HG02642 (cell line): ENCODE measurements around the gene CCR6.
A peak's percentile ranks its signal among the peaks of the same experiment; 100 is the strongest.
"Not testable (repeated sequence)": the region's sequence is repeated elsewhere in the genome, so short reads cannot be mapped to it uniquely, and the experiment has no call there.

ENCODE experiments used
- ATAC-seq: cut with Tn5 transposase; IDR thresholded peaks from one replicate; pipeline ENCODE4 v1.9.1; 2021; ENCODE audit warnings: mild to moderate bottlenecking; ENCODE audit not compliant: unreplicated experiment, poor library complexity

Gene CCR6

DNA sequence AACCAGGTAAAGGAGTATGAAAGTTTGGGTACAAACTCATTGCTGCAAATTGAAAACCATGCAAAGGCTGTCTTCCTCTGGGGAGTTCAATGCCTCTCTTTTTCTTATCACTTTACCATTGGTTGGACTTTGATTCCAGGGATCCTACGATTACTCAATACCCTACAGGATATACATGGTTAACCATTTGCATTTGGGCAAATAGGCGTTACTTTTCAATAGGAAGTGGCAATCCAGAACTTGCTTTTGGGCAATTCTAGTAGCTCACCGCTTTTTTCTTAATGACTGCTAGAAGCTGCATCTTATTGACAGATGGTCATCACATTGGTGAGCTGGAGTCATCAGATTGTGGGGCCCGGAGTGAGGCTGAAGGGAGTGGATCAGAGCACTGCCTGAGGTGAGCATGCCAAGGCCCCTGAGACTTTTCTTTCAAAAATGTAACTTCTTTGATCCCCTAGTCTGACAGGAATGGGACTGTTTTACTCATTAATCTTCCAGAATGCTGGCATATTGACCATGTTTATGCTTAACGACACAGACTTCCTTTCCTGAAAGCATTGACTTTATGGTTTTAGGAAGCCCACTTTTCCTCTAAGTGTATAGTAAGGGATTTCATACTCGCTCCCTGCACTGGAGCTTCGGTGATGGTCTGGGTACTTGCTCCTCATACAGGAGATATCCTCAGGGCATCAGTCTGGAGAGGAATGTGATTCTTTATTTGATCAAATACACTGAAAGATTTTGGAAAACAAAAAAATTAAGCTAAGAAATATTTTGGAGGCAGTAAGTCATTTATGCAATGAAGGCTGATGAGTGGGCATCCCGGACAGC lies at the start of gene CCR6:
Gene CCR6 (plus strand): TSS at position 270 of the 831 bp plus-strand sequence. CDS start 13,039 bp downstream, outside the sequence.
- ATAC-seq: no peak

DNA sequence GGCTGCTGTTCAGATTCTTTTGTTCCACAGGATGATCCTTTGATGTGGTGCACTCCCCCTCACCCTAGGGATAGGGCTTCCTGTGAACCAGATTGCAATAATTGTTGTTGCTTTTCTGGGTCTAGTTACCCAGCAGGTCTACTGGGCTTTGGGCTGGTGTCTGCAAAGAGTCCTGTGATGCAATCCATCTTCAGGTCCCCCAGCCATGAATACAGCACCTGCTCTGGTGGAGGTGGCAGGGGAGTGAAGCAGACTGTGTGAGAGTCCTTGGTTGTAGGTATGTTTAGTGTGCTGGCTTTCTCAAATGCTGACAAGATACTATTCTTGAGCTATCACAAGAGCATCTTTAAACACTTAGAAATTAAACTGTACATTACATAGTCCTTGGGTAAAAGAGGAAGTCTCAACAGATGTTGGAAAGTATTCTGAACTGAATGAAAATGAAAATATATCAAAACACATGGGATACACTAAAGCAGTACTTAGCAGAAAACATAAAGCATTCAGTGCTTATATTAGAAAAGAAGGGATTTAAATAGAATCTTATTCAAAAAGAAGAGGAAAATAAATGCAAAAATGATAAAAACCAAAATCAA lies 49.1 kb upstream of the CCR6 start:
- no peak for ATAC-seq

DNA sequence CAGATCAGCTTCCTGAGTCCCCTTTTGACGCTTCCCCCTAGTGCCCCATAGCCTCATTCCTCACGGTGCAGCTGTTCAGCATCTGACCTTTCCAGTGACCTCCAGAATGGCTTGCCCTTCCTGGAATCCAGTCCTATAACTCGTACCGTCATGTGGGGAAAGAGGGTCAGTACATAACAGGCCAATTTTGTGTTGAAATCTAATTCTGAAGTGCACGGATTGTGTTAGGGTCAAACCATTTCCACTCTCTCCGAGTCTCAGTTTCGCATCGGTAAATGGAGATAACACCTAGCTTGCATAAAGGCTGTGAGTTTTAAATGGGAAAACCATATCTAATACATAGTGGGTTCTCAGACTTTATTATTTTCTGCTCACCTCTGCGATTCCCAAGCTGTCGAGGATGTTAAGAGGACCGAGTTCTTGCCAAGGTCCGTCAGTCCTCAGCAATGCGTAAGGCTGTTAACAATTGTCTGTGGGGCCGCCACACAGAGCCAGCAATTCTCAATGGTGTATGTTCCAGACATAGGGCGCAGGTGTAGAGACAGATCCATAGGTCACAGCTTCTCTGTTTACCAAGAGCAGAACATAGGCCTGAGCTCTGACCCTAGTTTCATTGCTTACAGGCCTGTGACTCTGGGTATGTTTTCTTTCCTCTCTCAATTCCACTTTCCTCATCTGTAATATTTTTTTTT lies 45.5 kb upstream of the CCR6 start:
- ATAC-seq: no peak

DNA sequence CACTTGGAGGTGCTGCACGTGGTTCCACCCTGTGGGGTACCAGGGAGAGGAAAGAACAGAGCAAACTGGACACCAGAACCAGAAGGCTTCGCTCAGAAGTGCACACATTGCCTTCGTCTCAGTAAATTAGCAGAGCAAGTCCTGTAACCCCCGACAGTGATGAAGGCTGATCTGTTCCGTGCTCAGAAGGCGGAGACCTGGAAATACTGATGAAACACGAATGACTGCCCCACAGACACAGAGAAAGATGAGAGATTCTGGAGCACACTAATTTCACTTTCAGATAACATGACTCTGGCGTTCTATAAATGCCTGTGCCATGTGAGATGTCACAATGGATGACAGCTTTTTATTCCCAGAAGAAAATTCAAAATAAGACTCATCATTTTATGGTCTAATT lies 44.2 kb upstream of the CCR6 start:
- ATAC-seq: no peak

DNA sequence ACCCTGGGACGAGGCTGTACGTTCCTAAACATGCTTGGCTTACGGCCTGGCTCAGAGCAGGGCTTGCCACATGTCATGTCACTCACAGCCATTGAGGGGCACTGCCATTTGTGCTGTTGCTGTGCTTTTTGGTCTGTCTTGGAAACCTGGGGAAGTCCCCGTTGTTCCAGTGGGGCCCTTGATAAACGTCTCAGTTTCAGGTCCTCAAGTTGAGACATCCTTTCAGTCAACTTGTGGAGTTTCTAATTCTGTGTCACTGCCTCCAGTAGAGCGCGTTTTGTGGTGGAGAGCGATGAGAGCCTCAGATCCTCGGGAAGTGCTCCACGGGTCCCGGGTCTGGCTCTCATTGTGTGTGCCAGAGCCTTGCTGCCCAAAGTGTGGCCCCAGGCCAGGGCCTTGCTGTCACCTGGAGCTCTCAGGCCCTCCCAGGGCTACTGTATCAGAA lies 43.0 kb upstream of the CCR6 start:
- peak; percentile 100 for ATAC-seq

DNA sequence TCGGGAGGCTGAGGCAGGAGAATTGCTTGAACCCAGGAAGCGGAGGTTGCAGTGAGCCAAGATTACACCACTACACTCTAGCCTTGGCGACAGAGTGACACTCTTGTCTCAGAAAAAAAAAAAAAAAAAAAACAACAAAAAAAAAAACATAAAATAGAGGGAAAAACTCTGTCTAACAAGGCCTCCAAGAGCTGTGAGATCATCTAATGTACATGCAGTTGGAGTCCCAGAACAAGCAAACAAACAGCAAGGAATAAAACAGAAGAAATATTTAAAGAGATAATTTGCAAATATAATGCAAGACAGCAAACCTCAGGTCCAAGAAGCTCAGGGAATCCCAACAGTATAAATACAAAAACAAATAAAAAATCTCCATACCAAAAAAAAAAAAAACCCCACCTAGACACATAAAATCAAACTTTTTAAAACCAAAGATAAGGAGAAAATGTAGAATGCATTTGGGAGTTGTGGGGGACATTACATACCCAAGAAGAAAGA lies 35.0 kb upstream of the CCR6 start:
- ATAC-seq: no peak

DNA sequence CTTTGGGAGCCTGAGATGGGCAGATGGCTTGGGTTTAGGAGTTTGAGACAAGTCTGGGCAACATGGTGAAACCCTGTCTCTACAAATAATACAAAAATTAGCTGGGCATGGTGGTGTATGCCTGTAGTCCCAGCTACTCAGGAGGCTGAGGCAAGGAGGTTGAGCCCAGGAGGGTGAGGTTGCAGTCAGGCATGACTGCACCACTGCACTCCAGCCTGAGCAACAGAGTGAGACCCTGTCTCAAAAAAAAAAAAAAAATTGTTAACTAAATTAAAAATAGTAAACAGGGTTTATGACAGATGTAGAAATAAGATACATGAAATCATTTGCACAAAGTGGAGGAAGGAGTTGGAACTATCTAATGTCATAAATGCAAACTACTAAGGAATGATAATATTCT lies 34.2 kb upstream of the CCR6 start:
- ATAC-seq: not testable (repeated sequence)

DNA sequence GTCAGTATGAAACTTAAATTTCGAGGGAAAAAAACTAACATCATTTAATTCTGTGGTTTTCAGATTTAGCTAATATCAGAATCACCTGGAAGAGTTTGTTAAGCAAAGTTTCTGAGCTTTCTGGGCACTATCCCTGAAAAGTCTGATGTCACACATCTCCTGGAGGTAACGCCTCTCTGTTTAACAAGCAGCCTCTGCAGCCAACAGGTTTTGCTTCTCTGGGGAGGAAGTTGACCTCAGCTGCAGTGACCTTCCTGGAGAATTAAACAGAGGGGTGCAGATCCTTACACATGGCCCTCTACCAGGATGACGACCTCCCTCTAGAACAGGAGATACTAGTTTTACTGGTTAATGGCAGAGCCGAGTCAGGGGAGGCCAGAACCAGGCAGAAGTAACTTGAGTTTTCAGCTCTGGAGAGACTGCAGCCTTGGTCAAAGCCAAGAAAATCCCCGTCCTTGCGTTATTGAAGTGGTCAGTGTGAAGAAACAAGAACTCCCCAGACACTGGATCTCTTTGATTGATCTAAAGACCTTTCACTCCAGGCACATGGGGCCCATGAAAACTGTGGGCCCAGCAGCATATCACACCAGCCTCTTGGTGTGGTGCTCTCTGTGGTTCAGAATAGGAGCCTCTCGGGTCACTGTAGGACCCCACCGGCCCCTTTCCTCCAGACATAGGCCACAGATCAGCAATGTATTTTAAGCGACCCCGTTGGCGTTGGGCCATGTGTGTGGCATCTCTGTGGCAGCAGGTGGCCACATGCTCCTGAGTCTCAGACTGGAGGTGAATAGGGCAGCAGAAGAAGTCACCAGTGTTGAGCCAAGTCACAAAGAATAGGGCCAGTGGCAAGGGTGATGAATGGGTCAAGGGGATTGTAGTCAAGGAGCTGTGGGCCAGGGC lies 33.4 kb upstream of the CCR6 start:
- ATAC-seq: peak; percentile 25

DNA sequence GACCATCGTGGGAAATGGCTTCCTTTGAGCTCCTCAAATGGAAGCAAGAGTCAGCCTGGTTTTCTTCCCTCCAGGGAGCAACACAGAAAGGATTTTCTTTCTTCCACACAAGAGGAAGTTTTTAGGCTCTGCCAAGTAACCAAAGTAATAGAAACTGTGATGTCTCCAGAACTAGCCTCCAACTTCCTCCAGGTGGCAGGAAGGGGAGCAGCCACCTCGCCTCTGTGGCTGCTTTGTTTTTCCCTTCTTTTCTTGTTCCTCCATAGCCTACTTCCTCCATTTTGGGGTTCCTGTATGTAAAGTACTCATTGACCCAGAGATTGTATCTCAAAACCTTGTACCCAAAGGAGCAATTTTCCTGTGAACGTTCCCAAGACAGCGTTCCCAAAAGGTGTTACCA lies 32.7 kb upstream of the CCR6 start:
- no peak for ATAC-seq

DNA sequence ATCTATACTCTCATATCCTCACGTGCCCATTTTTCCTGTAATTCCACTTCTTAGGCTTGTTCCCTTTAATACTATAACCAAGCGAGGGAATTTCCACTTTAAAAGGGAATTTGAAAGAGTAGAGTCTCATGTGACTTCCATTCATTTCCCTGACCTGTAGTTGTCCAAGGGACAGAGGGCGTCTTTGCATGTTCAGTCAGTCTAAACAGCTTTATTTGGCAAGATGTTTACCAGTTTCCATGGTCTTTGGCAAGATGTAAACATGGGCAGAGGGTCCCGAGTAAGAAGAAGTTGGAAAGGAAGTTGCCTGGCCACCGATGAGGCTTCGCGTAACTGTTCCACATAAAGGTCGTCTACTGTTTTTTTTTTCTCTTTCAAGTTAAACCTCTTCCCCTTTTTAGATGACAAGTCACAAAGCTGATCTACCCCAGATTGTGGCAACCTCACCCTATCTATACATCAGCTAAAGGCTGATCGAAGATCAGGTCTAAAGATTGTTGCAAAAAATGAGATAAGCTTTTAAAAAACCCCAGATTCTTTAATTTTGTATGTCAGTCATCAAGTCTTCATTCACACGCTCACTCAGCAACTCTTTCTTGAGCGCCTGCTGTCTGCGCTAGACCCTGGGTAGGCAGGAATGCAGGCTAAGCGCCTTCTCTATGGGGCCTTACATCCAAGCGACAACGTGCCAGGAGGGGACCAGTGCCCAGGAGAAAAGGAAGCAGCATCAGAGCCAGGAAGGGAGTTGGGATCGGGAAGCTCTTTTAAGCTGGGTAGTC lies 31.7 kb upstream of the CCR6 start:
- ATAC-seq: no peak

DNA sequence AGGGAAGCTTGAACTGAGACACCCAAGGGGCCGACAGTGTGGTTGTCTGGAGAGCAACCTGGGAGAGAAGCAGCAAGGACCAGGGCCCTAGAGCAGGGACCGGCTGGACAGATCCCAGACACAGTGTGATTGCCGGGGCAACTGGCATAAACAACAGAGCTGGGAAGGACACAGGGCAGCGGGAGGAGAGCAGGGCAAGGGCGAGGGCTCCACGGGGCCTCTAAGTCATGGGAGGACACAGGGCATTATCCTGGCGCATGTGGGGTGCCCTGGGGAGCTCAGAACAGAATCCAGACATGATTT lies 31.1 kb upstream of the CCR6 start:
- no peak for ATAC-seq

DNA sequence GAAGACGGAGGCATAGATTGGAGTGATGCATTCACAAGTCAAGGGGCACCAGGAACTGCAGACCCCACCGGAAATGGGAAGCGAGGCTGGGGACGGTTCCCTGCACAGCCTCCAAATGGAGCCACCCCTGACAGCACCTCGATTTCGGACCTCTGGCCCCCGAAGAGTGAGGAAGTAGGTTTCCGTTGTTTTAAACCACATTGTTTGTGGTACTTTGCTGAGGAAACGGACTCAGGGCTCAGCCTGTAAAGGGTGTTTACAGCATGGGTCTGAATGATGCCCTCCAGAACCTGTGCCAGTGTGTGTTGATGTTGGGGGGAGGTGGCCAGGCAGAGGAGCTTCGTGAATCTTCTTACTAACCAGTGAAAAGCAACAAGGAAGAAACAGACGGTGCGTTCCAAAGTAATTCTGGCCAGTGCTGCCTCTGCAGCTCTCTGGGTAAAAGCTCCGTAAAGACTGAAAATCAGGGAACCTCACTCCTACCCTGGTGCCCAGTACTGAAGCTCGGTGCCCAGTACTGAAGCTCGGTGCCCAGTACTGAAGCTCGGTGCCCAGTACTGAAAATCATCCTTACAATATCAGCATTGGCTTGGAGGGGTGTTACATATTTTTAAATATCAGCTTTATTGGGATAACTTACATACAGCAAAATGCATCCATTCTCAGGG lies 30.1 kb upstream of the CCR6 start:
- ATAC-seq: no peak

DNA sequence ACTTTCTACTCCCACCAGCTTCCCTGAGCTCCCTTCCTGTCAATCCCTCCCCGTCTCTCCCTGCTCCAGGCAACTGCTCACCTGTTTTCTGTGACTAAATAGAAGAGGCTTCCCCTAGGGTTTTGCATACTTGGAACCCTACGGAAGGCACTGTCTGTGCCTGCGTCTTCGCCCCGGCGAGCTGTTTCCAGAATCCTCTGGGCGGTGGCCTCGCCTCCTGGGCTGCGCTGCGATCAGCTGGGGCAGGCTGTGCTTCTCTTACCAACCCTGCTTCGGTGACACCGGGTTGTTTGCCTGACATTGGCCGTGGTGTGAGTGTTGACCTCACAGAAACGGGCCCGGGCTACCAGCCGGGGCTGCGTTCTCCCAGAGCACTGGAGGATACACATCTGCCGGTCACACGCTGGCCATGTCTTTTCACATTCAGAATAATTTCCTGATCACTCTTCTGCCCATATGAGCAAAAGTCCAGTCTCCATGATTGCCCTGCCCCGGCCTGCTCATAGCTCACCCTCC lies 29.4 kb upstream of the CCR6 start:
- no peak for ATAC-seq

DNA sequence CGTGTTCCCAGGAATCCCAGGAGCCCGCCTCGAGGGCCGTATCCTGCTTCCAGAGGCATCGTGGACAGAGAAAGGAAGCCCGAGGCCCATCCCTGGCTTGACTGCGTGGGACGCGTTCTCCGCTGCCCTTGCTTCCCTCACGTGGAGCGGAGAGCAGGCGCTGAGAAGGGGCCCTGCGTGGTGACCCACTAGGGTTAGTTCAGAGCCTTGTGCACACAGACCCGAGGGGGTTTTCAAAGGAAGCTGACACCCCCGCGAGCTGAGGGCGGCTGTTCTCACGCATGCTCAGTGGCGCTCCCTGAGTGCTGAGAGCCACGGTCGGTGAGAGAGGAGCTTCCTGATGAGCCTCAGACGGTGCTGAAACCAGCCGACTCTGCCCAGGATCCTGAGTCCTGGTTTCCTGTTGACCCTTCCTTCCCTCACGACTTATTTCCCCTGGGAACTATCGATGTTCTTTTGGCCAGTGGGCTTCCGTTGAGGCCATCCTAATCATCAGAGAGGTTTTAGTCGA lies 28.9 kb upstream of the CCR6 start:
- ATAC-seq: peak; percentile 48

DNA sequence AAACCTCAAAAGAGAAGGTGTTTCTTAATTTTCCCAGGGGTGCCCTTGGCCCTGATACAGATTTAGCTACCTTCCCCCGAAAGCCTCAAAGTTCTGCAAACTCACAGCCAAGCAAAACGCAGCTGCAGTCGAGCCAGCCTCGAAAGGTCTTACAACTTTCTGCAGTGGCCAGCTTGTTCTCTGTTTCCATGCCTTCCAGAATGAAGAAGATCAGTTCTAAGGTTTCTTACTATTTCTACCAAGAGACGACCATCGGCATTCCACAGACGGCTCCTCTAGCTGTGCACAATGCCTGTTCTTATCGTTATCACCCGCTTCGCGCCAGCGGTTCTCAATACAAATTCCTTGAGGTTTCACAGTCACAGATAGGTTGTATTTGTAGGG lies 28.5 kb upstream of the CCR6 start:
- peak; percentile 29 for ATAC-seq

DNA sequence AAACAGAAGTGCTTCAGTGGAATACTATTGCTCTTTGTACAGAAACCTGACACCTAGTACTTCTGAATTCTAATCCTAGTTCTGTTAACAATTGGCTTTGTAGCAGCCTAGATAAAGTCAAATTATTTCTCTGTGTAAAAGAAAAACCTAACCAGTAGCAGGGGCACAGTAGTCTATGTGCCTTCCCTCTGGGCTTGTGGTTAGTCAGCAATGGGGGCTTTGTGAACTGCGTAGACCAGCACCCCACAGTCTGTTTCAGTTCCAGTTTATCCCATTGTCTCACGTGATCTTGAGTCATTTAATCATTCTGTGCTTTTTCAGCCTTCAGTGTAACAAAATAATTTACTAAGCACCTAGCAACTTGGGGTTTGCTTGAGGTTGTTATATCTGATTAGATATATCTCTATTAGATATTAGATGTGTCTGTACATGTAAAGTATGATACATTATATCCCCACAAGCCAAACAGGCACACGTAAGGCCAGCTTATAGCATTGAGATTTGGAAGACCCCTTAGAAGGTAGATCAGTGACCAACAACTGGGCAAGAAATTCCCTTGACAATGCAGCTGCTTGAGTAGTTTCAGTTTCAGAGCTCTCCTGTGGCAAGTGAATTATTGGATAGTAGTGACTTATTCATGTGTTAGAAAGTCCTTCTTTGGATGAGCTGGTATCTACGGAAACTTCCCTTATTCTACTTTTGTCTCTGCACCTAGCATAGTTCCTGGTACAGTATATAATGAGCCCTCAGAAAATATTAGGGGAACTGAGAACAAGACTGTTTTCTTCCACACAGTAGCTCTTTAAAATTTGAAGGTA lies 27.9 kb upstream of the CCR6 start:
- ATAC-seq: peak; percentile 60

DNA sequence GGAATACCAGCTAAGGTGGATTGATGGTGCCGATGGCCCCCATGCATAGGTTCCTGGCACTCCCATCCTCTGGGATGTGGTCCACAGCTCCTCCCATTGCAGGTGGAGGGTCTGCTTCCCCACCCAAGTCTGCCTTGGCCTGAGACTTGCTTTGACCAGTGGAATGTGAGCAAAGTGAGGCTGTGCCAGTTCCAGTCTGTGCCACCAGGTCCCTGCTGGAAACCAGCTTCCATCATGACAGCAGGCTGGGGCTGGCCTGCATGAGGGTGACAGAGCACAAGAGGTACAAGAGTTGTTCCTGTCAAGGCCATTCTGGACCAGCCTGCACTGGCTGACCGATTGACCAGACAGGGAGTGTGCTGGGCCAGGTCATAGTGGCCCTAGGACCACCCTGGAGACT lies 27.0 kb upstream of the CCR6 start:
- ATAC-seq: no peak

DNA sequence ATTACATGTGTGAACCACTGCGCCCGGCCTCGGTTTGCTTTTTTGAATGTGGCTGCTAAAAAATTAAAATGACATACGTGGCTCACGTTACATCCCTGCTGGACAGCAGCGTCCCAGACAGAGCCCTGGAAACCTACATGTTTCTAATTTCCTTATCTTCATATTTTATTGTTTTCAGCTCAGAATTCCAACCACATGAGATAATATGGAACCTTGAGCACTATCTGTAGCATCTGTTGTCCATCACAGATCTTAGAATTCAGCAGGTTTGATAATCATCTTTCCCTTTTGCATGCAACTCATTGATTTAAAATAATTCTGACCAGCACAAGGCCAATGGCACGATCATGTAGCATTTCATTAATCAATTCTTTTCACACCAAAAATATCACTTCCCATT lies 25.9 kb upstream of the CCR6 start:
- ATAC-seq: no peak
